Gastroesophageal sphincter (tissue), 3 donors: ENCODE data around the gene MGARP.

Source experiments
- CTCF ChIP-seq, 4 experiments: fragments of 200-600 bp in 2 of 4; fragments of 450-650 bp in 2 of 4; sonication (generic) in 1 of 4; IDR thresholded peaks; one replicate each; pipeline ENCODE4 v1.5.1; 2017 to 2019; ENCODE audit warnings: antibody characterized with exemption in 4 of 4, mild to moderate bottlenecking in 2 of 4, moderate library complexity in 2 of 4
- POLR2A ChIP-seq, 2 donors: fragments of 450-650 bp; IDR thresholded peaks; one replicate each; pipeline ENCODE4 v1.6.1; 2017; ENCODE audit warnings: antibody characterized with exemption in 2 of 2, mild to moderate bottlenecking in 2 of 2, moderate library complexity in 1 of 2

- no peak for TF ChIP-seq POLR2A (IDR thresholded peaks at IDR 0.05)
- no peak for TF ChIP-seq CTCF (IDR thresholded peaks at IDR 0.05)
Measured at GRCh38 chr4:139282721-139283075, 2.7 kb upstream of the MGARP start.
